M059J (cell line): ENCODE results near the gene ZNF142. TPM values are rescaled to one million over a fixed set of nuclear protein-coding genes. Genes with fewer than 3 reads are reported as not detected.
A peak's percentile ranks its signal among the peaks of the same experiment; 100 is the strongest.

ENCODE experiments used
- DNase-seq: peaks from one replicate; pipeline ENCODE4 v3.0.0-alpha.2; 2012; ENCODE audit warnings: low read depth
- total RNA-seq: library from RNA; depleted of rRNA; stranded (reverse); fragments of >200 nt; shearing (Covaris generic); gene quantifications from 2 replicates; pipeline ENCODE4 v1.2.3, GENCODE V29; 2014; rRNA removed

ZNF142 gene, protein sequence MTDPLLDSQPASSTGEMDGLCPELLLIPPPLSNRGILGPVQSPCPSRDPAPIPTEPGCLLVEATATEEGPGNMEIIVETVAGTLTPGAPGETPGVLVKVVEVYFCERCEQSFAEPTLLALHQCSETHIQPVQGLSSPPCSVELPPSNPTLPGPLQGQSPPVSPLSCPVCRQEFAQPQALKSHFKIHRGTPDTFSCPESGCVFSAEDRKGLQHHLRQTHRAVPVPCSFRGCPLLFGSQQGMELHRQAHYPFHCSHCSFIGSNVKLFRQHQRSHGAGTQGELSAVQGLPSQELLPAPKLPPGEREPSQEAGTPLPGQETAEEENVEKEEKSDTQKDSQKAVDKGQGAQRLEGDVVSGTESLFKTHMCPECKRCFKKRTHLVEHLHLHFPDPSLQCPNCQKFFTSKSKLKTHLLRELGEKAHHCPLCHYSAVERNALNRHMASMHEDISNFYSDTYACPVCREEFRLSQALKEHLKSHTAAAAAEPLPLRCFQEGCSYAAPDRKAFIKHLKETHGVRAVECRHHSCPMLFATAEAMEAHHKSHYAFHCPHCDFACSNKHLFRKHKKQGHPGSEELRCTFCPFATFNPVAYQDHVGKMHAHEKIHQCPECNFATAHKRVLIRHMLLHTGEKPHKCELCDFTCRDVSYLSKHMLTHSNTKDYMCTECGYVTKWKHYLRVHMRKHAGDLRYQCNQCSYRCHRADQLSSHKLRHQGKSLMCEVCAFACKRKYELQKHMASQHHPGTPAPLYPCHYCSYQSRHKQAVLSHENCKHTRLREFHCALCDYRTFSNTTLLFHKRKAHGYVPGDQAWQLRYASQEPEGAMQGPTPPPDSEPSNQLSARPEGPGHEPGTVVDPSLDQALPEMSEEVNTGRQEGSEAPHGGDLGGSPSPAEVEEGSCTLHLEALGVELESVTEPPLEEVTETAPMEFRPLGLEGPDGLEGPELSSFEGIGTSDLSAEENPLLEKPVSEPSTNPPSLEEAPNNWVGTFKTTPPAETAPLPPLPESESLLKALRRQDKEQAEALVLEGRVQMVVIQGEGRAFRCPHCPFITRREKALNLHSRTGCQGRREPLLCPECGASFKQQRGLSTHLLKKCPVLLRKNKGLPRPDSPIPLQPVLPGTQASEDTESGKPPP (N-terminal part only)
- total RNA-seq, result 7.4 and 14.8 TPM in 2 replicates

DNA sequence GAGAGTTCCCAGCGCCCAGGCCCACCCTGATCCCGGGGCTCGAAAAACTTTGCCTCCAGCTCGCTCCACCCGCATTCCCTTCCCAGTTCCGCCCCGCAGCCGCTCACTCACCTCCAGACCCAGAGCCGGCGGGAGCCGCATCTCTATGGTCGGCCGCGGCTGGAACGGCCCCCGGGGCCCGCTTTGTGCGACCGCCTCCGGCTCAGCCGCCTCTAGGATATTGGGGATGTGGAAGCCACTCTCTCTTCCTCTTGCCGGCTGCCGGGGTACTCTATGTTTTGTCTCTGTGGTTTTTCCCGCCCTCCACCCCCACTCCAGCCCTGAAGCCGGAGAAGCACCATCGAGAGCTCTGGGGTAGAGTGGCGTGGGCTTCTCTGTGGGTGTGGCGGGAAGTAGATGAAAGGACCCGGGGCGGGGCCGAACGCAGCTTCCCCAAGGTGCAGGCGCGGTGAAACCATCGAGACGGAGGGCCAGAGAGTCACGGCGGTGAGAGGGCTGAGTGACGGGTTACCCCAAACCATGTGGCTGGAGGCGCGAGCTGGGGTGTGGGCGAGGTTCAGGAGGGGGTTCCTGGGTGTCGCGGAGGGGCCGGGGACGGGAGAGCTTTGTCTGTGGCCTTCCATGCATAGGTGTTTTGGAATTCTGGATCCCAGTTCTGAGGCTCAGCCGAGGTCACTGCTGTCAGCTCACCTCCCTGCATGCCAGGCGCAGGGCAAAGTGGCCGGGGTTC, at the start of gene ZNF142, which contains the start of gene BCS1L:
Gene ZNF142, minus strand, starts transcription at position 366 of the 730 bp plus-strand sequence. CDS start 3,194 bp downstream, outside the sequence.
Gene BCS1L, plus strand, starts transcription at position 426 of the 730 bp plus-strand sequence. CDS start 1,305 bp downstream, outside the sequence.
- DNase-seq, result peak; percentile 91

DNA sequence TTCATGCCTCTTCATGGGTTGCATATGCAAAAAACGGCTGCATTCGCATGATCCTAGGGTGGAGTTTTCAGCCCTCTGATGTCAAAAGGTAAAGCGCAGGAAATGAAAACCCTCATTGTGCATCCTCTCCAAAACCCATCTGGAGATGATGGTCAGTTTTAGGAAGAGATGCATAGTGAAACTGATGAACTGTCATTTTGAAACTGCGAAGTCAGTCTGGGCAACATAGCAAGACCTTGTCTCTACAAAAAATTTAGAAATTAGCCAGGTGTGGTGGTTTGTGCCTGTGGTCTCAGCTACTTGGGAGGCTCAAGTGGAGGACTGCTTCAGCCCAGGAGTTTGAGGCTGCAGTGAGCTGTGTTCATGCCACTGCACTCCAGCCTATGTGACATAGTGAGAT, 48.7 kb upstream of the ZNF142 start:
- DNase-seq, result no peak

DNA sequence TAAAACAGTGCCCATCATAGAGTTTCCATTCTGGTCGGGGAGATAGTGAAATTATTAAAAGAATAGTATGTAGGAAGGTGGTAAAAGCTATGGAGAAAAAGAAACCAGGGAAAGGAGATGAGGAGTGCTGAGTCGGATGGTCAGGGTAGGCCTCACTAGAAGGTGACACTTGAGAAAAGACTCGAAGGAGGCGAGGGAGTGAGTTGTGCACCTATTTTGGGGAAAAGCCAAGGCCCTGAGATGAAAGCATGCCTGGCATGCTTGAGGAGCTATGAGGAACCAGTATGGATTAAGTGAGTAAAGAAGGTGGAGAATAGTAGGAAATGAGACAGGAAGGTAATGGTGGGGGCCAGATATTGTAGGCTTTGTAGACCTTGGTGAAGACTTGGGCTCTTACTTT, 43.9 kb upstream of the ZNF142 start:
- DNase-seq, result no peak

DNA sequence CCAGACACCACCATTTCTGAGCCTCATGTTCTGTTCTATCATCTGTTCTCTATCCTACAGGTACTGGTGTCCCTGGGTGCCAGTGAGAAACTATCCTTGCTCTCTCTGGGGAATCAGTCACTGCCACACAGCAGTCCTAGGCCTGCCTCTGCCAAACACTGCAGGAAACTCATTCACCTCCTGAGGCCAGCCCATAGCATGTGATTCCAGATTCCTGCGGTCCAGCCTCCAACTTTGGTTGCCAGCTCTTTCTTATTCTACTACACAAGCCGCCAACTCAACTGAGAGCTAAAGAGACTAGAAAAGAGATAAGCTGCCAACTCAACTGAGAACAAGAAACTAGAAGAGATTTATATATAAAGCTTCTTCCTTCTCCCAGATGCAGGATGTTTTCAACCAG, 42.4 kb upstream of the ZNF142 start:
- DNase-seq, result no peak

DNA sequence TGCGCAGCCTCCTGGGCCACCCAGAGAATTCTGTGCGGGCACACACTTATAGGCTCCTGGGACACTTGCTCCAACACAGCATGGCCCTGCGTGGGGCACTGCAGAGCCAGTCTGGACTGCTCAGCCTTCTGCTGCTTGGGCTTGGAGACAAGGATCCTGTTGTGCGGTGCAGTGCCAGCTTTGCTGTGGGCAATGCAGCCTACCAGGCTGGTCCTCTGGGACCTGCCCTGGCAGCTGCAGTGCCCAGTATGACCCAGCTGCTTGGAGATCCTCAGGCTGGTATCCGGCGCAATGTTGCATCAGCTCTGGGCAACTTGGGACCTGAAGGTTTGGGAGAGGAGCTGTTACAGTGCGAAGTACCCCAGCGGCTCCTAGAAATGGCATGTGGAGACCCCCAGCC, 39.5 kb upstream of the ZNF142 start:
- no peak for DNase-seq

DNA sequence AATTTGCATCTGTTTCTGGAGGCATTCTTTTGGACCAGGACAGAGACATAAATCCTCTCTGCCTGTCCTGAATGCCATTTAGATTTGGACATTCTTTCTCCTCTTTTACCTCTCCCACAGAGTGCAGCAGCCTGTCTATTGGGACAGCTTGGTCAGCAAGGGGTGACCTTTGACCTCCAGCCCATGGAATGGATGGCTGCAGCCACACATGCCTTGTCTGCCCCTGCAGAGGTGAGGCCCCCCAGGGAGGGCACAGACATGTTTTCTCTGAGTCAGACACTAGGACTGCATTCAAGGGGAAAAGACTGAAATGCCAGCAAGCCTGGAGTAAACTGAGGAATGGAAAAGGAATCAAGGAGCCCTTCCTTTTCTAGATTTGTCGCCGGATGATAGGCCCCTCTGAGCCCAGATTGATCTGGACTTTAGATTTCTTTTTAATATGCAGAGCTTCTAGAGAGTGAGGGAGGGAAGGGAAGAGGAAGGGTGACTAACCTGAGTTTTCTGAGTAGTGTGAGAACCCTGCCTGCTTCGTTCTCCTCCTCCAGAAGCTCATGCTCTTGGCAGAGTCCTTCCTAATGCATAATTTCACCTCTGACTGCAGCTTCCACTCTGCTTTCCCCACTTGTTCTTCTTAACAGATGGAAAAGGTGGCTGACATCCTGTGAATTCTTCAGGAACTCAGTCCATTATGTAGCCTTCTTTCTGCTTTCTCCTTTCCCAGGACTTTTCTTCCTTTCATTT, 35.2 kb upstream of the ZNF142 start:
- peak; percentile 22 for DNase-seq

DNA sequence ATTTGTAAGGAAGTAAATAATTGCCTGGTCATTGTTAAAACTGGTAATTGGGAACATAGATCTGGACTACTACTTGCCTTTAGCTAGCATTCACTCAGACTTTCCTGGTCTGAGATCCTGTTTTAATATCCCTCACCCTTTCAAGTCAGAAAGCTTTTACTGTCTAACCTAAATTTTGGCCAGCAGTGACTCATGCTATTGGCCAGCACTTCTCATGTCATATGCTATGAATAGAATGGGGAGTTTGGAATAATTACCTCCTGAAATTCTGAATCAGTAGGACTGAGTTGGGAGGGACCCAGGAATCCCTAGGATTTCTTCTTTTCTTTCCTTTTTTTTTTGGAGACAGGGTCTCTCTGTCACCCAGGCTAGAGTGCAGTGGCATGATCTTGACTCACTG, 31.8 kb upstream of the ZNF142 start:
- peak; percentile 47 for DNase-seq

DNA sequence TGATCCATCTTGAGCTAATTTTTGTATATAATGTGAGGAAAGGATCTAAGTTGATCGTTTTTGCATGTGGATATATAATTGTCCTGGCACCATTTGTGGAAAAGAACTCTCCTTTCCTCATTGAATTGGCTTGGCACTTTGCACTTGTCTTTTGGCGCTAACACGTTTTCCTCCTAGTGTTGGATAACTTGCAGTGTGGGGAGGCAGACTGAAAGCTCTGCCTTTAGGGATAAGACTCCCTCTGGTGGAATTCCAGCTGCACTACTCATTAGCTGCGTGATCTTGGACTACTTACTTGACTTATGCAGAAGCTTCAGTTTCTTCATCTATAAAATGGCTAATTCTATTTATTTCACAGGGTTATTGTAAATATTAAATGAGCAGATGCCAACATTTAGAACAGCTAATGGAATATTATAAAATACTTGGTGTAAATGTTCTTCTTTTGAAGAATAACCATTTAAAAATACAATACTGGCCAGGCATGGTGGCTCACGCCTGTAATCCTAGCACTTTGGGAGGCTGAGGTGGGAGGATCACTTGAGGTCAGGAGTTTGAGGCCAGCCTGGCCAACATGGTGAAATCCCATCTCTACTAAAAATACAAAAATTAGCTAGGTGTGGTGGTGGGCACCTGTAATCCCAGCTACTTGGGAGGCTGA, 28.1 kb upstream of the ZNF142 start:
- DNase-seq, result peak; percentile 77

DNA sequence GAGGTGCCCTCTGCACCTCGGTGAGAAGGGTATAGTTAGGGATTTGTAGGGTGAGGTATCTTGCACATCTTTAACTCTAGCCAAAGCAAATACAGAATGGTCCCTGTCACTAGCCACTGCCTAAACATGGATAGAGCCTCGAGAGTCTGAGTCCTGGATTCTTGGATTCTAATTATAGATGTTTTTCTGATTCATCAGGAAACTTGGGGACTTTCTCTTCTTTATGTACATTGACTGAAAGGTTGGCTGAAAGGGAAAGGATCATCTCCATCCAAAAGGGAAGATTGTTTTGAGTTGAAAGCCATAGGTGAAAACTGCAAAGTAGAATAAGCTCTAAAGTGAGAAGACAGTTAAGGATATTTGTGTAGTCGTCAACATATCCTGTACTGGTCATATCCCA, 20.6 kb upstream of the ZNF142 start:
- no peak for DNase-seq

DNA sequence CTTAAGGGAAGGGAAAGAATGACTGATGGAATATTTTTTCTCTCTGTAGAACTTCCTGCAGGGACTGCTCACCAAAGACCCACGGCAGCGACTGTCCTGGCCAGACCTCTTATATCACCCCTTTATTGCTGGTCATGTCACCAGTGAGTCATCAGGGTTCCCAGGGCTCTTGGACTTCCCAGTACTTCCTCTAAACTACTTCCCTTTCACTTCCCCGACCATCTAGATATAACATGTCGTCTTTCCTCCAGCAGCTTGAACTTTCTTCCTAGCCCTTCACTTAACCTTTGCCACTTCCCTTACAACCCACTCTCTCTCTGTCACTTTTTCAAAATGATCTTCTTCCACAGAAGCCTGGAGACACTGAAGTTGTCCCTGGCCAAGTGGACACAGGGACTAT, 19.7 kb upstream of the ZNF142 start:
- peak; percentile 42 for DNase-seq

DNA sequence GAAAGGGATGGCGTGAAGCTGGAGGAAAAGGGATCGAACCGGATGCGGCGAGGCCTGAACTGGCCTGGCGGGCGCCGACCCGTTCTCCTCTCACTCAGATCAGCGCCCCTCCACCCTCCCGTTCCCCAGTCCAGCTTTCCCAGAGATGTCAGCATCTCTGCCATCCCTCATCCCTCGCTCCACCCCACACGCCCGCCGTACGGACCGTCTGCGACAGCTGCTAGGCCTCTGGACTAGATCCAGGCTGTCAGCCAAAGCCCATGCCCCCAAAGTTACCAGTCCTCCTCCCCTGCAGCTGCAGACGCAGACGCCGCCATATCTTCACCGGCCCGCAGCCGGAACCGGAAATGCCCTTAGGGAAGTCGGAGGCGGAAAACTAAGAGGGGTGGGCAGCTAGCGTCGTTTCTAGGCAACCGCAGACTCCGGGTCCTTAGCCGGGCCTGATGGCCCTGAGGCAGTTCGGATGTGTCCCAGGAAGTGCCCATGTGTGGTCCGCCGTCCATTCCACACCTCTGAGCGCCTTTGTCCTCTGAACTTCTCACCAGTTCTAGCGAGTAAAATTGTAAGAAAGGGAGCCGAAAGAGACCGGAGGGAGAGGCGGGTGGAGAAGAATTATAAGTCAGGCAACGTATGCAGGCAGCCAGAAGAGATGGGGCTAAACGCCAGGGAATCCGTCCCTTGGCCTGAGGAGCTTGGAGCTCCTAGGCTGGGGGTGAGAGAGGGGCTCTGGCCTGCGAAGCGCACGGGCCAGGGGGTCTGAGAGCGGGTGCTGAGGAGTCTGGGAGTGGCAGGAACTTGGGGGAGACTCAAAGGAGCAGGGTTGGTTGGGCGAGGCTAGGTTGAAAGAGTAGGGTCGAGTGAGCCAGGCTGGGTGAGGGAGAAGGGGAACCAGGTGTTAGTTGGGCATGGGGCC, 12.5 kb upstream of the ZNF142 start, which contains the start of the genes RNF25 and STK36:
Gene RNF25, minus strand, starts transcription at position 349 of the 913 bp plus-strand sequence. Its CDS starts 32 bp downstream, at position 317.
Gene STK36, plus strand, starts transcription at position 433 of the 913 bp plus-strand sequence. CDS start 744 bp downstream, outside the sequence.
- DNase-seq, result peak; percentile 90

DNA sequence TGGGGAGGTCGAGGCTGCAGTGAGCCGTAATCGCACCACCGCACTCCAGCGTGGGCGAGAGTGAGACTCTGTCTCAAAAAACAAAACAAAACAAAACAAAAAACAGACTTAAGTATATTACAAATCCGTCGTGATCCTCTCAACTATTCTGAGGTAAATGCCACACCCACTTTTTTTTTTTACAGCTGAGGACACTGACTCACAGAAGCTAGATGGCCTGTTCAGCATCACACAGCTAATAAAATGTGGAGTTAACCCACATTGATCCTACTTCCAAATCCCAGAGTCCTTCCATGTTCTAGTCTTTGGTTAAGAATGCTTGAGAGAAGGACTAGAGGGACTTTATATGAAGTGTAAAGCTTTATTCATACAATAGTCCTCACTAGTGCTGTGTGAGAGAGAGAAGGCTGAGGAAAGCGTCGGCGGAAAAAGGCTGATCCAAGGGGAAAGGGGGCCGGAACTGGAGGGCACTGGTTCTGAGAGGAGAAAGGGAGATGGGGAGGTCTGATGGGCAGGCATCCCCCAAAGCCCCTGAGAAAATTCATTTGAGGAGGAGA, 11.8 kb upstream of the ZNF142 start:
- DNase-seq, result peak; percentile 55

DNA sequence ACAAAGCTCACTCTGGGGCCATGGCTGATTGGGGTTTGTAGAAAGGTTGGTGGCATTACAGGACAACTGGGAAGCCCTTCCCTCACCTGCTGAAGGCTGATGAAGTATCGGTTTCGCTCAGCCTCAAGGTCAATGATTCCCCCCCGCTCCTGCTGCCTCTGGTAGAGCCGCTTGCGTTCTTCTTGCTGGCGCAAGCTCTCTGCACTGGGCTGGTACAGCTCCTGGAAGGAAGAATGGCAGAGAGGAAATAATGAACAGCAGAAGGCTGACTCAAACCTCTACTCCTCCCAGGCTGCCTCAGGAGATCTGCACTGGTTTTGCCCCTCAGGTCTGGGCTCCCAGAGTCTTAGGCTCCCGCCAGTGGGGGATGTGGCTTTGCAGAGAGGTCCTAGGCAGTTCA, 5.2 kb upstream of the ZNF142 start:
- no peak for DNase-seq

DNA sequence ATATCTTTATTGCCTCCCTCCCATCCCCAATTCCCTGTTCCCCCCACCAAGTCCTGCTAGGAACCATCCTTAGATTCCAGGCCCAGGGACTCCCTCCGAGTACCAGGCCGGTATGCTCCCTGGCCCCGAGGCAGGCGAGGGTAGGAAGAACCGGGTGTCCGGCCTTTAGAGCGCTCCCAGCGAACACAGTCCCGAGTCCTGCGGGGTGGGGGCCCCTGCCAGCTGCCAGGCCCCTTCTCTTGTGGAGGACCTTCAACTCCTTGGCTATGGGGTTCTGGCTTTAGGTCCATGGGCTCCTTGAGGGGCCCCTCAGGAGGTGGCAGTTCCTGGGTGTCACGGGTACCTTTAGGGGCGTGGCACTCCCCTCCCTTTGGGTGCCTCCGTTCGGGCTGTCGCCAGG, 4.5 kb upstream of the ZNF142 start:
- no peak for DNase-seq

DNA sequence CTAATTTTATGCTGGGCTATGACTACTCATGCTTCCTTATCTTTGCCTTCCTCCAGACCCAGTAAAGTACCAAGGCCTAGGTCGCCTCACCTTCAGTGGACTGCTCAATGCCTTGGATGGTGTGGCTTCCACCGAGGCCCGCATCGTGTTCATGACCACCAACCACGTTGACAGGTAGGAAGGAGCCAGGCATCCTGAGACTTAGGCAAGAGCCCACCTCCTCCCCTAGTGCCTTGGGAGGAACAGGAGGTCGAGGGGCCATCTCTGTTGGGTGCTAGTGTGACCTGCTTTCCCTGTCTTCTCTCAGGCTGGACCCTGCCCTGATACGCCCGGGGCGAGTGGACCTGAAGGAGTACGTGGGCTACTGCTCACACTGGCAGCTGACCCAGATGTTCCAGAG, 3.4 kb upstream of the ZNF142 start:
- DNase-seq, result no peak

DNA sequence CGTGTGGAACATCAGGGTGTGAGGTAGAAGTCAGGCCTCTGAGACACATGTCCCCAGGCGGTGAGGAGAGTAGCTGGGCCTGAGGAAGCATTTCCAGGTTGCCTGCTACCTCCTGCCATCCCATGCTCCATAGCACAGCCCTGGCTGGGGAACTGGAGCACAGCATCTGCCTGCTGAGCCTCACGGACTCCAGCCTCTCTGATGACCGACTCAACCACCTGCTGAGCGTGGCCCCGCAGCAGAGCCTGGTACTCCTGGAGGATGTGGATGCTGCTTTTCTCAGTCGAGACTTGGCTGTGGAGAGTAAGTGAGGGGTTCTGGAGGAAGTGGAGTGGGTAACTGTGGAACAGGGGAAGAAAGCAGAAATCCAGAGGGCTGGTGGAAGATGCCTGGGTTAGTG, 3.0 kb upstream of the ZNF142 start:
- no peak for DNase-seq

DNA sequence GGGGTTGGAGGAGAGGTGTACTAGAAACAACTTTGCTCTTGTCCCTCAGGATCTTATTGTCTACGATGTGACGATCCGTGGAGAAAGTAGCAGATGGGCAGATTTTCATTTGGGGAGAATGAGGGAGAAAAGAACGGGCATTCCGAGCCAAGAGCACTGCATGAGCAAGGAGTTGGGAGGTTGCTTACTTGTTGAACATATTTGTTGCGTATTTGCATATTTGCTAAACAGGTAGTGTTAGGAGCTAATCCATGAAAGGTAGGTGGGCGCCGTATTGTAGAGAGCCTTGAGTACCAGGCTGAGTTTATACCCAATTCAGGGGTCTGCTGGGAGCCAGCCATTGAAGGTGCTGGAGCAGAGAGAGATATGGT, 550 bp upstream of the ZNF142 start:
- DNase-seq, result no peak

DNA sequence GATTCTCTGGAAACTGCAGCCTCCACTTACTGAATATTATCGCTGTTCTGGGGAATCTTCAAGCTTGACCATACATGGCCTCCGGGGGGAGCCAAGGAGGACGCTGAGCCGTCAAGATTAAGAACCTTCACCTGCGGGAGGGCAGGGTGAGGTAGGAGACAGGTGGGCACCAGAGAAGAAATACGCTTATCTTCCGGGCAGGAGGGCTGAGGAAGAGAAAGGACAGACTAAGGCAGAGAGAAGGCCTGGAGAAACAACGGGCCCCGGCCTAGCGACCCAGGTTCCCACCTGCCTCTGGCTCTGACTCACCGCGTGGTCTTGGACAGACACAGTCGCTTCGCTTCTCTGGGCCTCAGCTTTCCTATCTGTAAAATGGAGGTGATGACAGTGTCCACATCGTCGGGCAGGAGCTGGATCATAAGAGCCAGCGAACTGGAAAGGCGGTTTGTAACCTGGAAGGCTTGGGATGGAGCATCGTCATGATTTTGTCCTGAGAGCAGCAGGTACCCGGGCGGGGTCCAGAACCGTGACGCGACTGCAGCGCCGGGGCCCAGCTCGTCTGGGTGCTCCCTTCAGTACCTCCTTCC, 659 bp downstream of the ZNF142 start:
- peak; percentile 60 for DNase-seq
